Choroid plexus epithelial cell (primary cell): ENCODE data around the gene UBE2H.

Experiments used
- DNase-seq: peaks from one replicate; pipeline ENCODE4 v3.0.0-alpha.2; 2010; ENCODE audit warnings: low read depth
- H3K4me3 ChIP-seq: 2 replicates; pipeline ENCODE4 v1.5.1; 2011; ENCODE audit warnings: low read depth, mild to moderate bottlenecking, control low read depth, low read length, moderate library complexity
- TF ChIP-seq, protein P1 (sequence below): conservative IDR thresholded peaks from 2 replicates; pipeline ENCODE4 v1.5.1; 2011; ENCODE audit warnings: low read depth, mild to moderate bottlenecking, control low read depth, inconsistent platforms, low read length, moderate library complexity

Gene UBE2H

GRCh38 chr7:129886818-129887186, 66.0 kb downstream of the UBE2H start:
- no peak overlapping the region for H3K4me3 ChIP-seq
- no peak for DNase-seq
- TF ChIP-seq, protein P1, sequence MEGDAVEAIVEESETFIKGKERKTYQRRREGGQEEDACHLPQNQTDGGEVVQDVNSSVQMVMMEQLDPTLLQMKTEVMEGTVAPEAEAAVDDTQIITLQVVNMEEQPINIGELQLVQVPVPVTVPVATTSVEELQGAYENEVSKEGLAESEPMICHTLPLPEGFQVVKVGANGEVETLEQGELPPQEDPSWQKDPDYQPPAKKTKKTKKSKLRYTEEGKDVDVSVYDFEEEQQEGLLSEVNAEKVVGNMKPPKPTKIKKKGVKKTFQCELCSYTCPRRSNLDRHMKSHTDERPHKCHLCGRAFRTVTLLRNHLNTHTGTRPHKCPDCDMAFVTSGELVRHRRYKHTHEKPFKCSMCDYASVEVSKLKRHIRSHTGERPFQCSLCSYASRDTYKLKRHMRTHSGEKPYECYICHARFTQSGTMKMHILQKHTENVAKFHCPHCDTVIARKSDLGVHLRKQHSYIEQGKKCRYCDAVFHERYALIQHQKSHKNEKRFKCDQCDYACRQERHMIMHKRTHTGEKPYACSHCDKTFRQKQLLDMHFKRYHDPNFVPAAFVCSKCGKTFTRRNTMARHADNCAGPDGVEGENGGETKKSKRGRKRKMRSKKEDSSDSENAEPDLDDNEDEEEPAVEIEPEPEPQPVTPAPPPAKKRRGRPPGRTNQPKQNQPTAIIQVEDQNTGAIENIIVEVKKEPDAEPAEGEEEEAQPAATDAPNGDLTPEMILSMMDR = no peak

- DNase-seq = no peak
- H3K4me3 ChIP-seq = no peak overlapping the region
- TF ChIP-seq, protein P1 = no peak
Observed at GRCh38 chr7:129886167-129886817, 66.5 kb downstream of the UBE2H start.

DNA sequence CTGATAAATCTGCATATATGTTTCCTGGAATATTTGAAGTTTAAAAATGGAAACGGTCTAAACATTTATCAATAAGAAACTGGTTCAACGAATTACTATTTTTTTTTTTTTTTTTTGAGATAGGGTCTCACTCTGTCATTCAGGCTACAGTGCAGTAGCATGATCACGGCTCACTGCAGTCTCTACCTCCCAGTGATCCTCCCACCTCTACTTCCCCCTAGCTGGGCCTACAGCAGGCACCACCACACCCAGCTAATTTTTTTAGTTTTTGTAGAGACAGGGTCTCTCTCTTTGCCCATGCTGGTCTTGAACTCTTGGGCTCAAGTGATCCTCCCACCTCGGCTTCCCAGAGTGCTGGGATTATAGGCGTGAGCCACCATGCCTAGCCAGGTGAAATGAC, 68.3 kb downstream of the UBE2H start:
- TF ChIP-seq, protein P1 = no peak
- no peak overlapping the region for H3K4me3 ChIP-seq
- DNase-seq = no peak

GRCh38 chr7:129883151-129883550, 69.6 kb downstream of the UBE2H start:
- no peak overlapping the region for H3K4me3 ChIP-seq
- TF ChIP-seq, protein P1 = no peak
- DNase-seq = no peak

DNA sequence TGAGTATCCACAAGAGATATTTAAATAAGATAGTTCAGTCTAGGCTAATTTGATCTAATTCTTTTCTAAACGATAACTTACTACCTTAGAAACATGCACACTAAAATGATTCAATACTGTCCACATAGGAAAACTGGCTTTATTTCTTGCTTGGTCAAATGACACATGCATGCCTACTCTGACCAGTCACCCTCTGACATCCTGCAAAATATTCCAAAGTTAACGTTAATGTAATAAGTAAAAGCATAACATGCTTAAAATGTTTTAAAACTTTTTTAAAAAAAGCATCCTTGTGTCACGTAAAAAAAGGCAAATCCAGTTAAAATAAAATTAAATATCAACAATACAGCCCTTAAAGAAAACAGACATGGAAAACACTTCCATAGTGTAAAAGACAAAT, 70.2 kb downstream of the UBE2H start:
- TF ChIP-seq, protein P1 = no peak

GRCh38 chr7:129877146-129877792, 75.5 kb downstream of the UBE2H start:
- peak; percentile 76 for DNase-seq
- H3K4me3 ChIP-seq = no peak overlapping the region
- TF ChIP-seq, protein P1 = no peak

More for the DNA sequence above, 70.2 kb downstream of the UBE2H start:
- H3K4me3 ChIP-seq = no peak overlapping the region
- no peak for DNase-seq

- H3K4me3 ChIP-seq = no peak overlapping the region
Observed at GRCh38 chr7:129875745-129876411, 76.9 kb downstream of the UBE2H start.

More at GRCh38 chr7:129875745-129876411, 76.9 kb downstream of the UBE2H start:
- TF ChIP-seq, protein P1 = no peak
- peak; percentile 69 for DNase-seq
